ENCODE measurements around the gene ZKSCAN1. TPM values are rescaled to one million over a fixed set of nuclear protein-coding genes. Genes with fewer than 3 reads are reported as not detected.
"Not testable (repeated sequence)": the region's sequence is repeated elsewhere in the genome, so short reads cannot be mapped to it uniquely, and the experiment has no call there.

The ZKSCAN1 gene
- total RNA-seq (10 to 100 TPM; 37.4 to 68.9 (median 49.7) TPM), polyA plus RNA-seq (10 to 100 TPM in 1 of 2 donors, 1 to 10 TPM in 1; 4.7 to 15.7 TPM)
- long read RNA-seq, donor 1, full-length matches to known transcripts: 2 of 18 reads
- long read RNA-seq, donor 1, partial matches to known transcripts: 3 of 18 reads
- long read RNA-seq, donor 1, other reads (novel, unspliced or antisense): 13 of 18 reads
- long read RNA-seq, donor 2, full-length matches to known transcripts: 9 of 33 reads
- long read RNA-seq, donor 2, partial matches to known transcripts: 7 of 33 reads
- long read RNA-seq, donor 2, other reads (novel, unspliced or antisense): 17 of 33 reads
- long read RNA-seq, donor 3, full-length matches to known transcripts: 16 of 28 reads
- long read RNA-seq, donor 3, partial matches to known transcripts: 2 of 28 reads
- long read RNA-seq, donor 3, other reads (novel, unspliced or antisense): 10 of 28 reads

DNA sequence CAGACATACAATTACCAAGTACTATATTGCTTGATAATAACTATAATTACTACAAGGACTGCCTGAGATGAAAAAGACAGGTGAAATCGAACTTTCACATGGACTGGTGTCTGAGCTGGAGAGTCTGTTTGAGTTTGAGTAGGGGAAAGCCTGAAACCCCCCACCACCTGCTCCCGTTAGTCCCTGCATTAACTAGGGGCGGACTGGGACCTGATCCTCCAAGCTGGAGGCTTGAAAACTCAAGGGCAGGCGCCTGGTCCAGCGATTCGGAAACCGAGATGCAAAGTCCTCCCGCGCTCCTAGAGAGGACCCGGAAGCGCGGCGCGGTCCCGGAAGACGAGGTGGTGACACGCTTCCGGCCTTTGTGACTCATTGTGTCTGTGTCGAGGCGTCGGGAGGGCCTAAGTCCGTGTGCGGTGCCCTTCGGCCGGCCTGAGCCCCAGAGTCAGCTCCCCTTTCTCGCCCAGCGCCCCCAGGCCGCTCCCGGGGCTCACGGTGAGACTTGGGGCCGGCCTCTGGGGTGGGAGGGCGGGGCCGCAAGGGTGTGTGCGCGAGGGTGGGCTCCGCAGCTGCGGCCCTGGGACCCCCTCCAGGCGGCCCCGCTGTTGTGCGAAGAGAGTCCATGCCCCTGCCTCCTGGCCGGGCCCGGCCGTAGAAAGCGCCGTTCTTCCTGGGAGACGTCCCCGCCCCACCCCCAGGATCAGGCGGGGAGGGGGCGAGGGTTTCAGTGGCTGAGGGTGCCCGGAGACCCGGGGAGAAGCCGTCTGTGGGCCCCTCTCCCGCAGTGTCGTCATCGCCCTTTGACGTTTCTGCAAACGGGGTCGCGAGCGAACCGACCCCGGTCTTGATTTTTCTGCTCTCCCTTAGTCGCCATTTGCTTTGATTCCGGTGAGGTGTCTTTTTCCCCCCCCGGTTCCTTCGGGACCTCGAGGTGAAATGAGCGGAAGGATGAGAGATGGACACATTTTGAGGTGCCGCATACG lies at the start of gene ZKSCAN1:
Gene ZKSCAN1, plus strand, starts transcription at position 365 of the 983 bp plus-strand sequence. CDS start 7,911 bp downstream, outside the sequence.
- Histone ChIP-seq H3K4me1 (peaks cover 0 to 42% (median 34%) of the 10 kb centered on the region in 9 donors), H3K4me3 (peak within 1 kb of the TSS; percentile 90 to 100 (median 99)), H3K9me3 (no peaks in the 10 kb centered on the region), H3K36me3 (peaks cover 0 to 18% (median 0%) of the 10 kb centered on the region in 9 donors), H3K27me3 (no peaks in the 10 kb centered on the region), H3K27ac (peak within 1 kb of the TSS; percentile 82 to 100 (median 99))
- TF ChIP-seq, protein P1, sequence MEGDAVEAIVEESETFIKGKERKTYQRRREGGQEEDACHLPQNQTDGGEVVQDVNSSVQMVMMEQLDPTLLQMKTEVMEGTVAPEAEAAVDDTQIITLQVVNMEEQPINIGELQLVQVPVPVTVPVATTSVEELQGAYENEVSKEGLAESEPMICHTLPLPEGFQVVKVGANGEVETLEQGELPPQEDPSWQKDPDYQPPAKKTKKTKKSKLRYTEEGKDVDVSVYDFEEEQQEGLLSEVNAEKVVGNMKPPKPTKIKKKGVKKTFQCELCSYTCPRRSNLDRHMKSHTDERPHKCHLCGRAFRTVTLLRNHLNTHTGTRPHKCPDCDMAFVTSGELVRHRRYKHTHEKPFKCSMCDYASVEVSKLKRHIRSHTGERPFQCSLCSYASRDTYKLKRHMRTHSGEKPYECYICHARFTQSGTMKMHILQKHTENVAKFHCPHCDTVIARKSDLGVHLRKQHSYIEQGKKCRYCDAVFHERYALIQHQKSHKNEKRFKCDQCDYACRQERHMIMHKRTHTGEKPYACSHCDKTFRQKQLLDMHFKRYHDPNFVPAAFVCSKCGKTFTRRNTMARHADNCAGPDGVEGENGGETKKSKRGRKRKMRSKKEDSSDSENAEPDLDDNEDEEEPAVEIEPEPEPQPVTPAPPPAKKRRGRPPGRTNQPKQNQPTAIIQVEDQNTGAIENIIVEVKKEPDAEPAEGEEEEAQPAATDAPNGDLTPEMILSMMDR (IDR thresholded peaks at IDR 0.05): peak in 1 of 9 donors; percentile 8
- WGBS, 2 donors: 2% methylated on average over 69 to 70 of the region's 70 CpGs
- intact Hi-C loops (cut with DNase I): loop anchor here in 1 of 10 donors (5.0 kb wide), 1 partner anchor 37 kb away; no protein-coding TSS in a partner anchor
- DNase-seq: peak; percentile 85 to 89
- ATAC-seq: peak; percentile 98 to 99 (median 99)

DNA sequence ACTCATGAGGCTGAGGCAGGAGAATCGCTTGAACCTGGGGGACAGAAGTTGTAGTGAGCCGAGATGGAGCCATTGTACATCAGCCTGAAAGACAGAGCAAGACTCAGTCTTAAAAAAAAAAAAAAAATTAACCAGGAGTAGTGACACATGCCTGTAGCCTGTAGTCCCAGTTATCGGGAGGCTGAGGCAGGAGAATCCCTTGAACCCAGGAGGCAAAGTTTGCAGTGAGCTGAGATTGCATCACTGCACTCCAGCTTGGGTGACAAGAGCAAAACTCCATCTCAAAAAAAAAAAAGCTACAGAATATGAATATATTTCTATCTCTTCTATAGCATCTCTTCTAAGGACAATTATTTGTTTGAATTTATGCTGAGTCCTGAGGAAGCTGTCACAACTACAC lies 46.1 kb upstream of the ZKSCAN1 start:
- no peak overlapping the region for H3K27ac ChIP-seq
- no peaks in the 10 kb centered on the region for H3K4me1 ChIP-seq
- no peak overlapping the region for H3K4me3 ChIP-seq
- peaks cover 0 to 3% (median 0%) of the 10 kb centered on the region in 11 donors for H3K9me3 ChIP-seq
- intact Hi-C loops (cut with DNase I): no loop called here
- H3K27me3 ChIP-seq: peaks cover 0 to 21% (median 11%) of the 10 kb centered on the region in 7 donors
- ATAC-seq (no peak), DNase-seq (no peak)
- 83 to 84% methylated on average over 3 of the region's 3 CpGs for WGBS, 2 donors
- TF ChIP-seq, protein P1 (IDR thresholded peaks at IDR 0.05): no peak
- no peaks in the 10 kb centered on the region for H3K36me3 ChIP-seq

DNA sequence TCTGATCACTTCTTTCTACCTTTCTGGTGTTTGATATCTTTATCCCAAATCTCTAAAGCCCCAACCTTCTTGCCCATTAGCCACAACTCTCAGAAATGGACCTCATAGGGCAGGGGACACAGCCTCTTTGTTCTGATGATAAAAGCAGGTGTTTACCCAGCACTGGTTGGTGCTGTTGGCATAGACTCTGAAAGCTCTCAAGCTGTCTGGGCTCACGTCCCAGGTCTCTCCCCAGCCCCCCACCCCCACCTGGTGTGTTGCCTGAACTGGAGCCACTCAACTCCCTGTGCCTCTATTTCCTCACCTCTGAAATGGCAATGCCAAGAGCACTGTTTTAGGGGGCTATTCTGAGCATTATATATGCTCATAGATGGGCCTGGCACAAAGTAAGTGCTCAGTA lies 45.6 kb upstream of the ZKSCAN1 start:
- H3K27ac ChIP-seq, H3K36me3 ChIP-seq, H3K4me1 ChIP-seq, DNase-seq, H3K9me3 ChIP-seq, H3K4me3 ChIP-seq: not testable (repeated sequence)
- peaks cover 0 to 16% (median 11%) of the 10 kb centered on the region in 7 donors for H3K27me3 ChIP-seq
- 6 to 9% methylated on average over 1 of the region's 1 CpG for WGBS, 2 donors
- peak in 7 of 8 donors; percentile 35 to 96 (median 75) for ATAC-seq
- intact Hi-C loops (cut with DNase I): loop anchor here in 1 of 10 donors (10.0 kb wide), 1 partner anchor 45 kb away; the partner anchor contains the start of gene GJC3

DNA sequence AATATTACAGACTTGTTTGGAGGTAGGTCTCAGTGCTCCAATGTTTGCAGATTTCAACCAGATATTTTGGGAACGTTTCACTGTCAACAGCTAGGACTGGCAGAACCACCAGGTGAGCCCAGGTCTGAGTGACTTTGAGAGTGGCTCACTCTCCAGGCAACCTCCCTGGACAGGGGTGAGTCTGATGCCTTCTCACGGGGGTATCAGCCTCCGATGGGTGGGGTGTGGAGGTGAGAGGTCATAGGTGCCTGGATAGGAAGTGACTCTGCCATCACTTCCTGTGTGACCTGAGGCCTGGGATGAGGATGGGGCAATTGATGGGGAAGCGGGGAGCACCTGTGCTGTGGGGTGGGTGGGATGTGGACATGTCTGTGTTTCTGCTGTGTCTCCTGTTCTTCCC lies 44.2 kb upstream of the ZKSCAN1 start:
- DNase-seq (no peak), ATAC-seq (no peak)
- Histone ChIP-seq H3K4me3 (no peak overlapping the region), H3K36me3 (no peaks in the 10 kb centered on the region), H3K27ac (no peak overlapping the region), H3K4me1 (no peaks in the 10 kb centered on the region), H3K9me3 (peaks cover 0 to 3% (median 0%) of the 10 kb centered on the region in 11 donors), H3K27me3 (peaks cover 0 to 6% (median 0%) of the 10 kb centered on the region in 7 donors)
- WGBS, 2 donors: 69 to 73% methylated on average over 4 of the region's 4 CpGs
- TF ChIP-seq, protein P1 (IDR thresholded peaks at IDR 0.05): no peak
- intact Hi-C loops (cut with DNase I): loop anchor here in 1 of 10 donors (10.0 kb wide), 1 partner anchor 46 kb away; the partner anchor contains the start of gene GJC3

DNA sequence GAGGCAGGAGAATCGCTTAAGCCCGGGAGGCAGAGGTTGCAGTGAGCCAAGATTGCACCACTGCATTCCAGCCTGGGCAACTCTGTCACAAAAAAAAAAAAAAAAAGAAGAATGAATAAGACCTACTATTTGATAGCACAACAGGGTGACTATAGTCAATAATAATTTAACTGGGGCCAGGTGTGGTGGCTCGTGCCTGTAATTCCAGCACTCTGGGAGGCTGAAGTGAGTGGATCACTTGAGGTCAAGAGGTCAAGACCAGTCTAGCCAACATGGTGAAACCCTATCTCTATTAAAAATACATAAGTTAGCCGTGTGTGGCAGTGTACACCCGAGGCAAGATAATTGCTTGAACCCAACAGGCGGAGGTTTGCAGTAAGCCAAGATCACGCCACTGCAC lies 41.6 kb upstream of the ZKSCAN1 start:
- not testable (repeated sequence) for DNase-seq, H3K9me3 ChIP-seq, H3K4me1 ChIP-seq, H3K27me3 ChIP-seq, H3K36me3 ChIP-seq, H3K4me3 ChIP-seq, ATAC-seq, H3K27ac ChIP-seq
- intact Hi-C loops (cut with DNase I): loop anchor here in 1 of 10 donors (10.0 kb wide), 1 partner anchor 49 kb away; the partner anchor contains the start of gene GJC3
- WGBS, 2 donors: 86 to 89% methylated on average over 7 of the region's 7 CpGs

Measured in heart right ventricle (tissue), 16 donors.